Activated naive CD4-positive, alpha-beta T cell (primary cell): ENCODE results near the gene ST7.

Experiments
- DNase-seq, 4 experiments: peaks; one replicate each; lab custom pipeline; 2025; lab: John Stamatoyannopoulos, UW

Gene ST7

DNA sequence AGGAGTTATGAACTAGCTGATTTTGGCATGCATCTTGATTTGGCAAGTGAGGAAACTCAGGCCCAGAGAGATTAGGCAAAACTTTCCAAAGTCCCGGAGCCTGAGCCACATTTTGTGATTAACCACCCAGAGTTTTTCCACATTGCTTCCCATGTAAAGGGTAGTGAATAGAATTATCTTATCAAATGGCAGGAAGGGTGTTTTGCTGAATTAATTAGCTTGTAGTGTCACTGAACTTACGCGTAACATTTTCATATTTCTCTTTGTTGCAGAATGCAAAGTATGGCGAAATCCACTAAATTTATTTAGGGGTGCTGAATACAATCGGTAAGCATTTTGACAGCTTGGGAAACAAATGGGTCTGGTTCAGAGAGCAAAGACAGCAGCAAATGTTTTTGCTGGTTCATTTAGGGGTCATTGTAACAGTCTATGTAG lies 176.2 kb downstream of the ST7 start:
- no peak for DNase-seq

DNA sequence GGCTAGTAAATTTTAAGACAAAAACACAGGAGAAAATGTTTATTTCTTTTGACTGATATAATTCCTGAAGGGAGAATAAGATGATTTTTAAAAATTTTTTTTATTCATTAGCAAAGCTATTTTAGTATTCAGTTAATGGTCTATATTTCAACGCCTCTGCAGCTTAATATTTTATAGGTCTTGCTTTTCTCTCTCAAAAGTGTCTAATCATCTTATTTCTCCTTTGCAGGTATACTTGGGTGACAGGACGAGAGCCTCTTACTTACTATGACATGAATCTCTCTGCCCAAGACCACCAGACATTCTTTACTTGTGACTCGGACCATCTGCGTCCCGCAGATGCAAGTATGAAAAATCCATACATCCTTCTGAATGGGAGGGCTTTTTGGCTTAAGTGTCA lies 177.0 kb downstream of the ST7 start:
- no peak for DNase-seq

DNA sequence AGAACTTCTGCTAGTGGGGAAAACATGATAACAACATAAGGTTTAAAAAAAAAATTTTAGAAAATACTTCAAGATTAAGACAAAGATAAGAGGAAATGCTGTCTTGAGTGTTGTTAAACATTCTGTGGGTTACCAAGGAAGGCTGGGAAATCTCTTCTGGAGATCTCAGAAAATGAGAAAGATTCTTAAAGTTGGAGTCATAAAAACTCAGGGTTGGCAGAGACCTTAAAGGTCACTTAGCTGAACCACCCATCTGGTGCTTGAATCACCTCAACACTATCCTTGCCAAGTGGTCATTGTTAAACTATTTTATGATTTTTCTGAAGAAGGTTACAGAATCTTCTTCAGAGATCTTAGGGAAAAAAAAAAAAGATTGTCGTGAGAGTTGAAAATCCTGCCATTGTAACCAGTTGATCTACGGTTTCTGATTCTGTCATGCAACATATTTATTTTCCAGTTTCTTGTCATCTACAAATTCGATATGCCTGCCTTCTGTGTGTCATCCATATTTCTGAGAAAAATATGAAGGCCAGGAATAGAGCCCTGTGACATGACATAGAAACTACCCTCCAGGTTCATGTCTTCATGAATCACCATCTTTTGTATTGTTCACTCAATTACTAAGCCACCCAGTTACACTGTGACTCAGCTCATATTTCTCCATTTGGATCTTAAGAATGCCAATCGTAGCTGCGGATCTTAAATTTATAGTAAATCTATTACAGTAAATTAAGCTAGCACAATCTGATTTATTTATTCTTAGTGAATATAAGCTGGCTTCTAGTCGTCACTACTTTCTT lies 179.2 kb downstream of the ST7 start:
- no peak for DNase-seq

DNA sequence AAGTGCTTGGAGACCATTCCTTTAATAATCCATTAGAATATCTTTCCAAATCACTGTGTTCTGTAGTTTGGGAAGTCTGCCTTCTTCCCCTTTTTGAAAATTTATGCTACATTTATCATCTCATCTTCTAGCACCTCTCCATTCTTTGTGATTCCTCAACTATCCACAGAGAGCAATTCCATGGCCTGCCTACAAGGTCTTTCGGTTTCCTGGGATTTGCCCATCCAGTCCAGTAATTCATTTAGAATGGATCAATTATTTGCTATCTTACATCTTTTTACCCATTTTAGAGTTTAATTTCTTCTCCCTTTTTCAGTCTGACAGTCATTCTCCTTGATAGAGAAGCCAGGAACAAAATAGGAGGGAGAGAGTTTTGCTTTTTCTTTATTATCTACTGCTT lies 179.8 kb downstream of the ST7 start:
- DNase-seq, result no peak

DNA sequence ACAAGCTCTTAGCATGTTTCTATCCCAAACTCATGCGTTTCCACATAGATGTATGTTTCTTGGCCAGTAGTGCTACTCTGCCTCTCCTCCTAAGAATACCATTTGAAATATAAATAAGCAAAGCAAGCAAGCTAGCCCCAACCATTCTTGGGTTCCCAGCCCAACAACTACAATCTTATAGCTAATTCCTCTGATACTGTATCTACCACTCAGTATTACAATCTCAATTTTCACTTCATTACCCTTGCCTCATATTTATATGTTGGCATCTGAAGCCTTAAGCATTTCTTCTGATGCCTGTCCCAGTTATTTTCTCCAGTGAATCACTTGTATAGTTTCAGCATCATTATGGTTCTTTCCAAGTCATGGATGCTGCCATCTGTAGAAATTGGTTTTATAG lies 181.1 kb downstream of the ST7 start:
- DNase-seq, result no peak

DNA sequence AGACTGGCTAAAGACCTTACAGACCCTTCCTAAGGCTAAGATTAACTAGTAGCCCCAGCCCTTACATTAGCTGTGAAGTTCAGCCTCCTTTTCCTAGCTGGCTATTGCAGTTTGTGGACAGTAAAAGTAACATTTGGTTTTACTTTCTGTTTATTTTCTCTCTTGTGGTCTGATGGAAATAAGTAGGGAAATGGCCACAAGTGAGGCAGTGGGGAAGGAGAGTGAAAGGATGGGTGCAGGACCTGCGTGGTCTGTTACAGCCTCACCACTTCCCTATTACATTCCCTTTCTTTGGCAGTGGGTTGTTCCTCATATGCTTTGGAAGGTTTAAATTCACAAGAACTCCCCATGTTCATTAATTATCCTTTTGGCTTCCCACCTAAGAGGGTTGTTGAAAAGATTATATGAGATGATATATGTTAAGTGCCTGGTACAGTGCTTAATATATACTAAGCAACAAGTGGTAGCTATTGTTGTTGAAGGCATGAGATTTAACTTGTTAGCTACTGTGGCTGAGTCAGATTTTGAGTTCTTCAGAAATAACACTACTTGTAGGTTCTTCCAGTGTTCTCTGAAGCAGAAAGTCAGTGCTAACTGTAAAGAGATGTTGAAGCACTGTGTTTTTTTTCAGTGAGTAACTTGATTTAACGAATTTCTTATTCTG lies 181.7 kb downstream of the ST7 start:
- no peak for DNase-seq

DNA sequence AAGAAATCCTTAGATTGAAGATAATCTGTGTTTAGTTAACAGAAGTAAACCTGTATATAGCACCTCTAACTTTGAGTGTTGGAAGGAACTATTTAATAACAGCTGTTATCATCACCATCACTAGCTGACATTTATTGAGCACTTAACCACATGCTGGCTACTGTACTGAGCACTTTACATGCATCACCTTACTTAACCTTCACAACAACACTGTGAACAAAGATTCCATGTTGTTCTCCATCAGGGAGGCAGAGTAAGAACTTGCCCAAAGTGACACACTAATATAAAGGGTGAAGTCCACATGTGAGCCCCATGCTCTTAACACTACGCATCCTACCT lies 182.2 kb downstream of the ST7 start:
- no peak for DNase-seq

DNA sequence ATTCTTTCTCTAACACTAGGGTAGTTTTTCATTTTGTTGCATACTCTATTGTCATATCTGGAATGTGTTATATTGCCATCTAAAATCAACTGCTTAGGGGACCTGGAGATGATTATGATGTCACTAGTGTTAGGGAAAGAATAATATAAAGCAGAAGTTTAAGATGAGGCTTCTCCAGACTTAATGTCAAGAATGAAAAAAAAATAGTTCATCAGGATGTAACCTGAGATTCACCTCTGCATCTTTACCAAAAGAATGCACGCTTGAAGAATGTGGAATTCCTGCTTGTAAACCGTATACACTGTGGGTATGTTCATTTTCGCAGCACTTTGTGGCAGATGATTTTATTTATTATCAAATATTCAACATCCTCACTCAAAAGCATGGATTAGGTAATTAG lies 184.6 kb downstream of the ST7 start:
- no peak for DNase-seq

DNA sequence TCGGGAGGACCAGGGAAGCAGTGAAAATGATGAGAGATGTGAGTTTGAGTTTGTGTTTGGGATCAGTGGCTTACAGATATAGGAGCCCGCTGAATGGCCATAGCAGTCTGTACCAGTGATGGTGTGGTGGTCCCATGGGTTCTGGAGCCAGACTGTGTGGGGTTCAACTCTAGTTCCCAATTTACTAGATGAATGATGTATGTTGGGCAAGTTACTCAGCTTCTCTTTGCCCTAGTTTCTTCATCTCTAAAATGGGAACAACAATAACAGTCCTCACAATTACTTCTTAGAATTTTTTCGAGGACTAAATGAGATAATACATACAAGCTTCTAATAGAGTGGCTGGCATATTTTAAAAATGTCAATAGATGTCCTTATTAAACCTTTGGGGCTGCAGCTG lies 185.2 kb downstream of the ST7 start:
- no peak for DNase-seq

DNA sequence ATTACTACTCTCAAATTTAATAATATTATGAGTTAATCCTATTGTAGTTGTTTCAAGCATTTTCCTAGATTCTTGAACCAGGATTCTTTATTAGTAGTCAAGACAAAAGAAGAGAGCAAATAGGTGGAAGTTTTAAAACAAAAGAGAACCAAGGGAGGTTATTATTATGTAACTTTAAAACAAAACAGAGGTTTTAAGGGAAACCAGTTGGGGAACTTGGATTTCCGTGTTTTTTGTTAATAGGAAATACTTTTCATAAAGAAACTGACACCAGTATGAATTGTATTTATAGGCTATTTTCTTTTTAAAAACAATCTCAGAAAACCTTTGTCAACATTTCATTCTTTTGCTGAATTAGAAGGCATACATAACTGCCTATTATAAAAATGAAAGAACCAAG lies 185.7 kb downstream of the ST7 start:
- DNase-seq, result no peak

DNA sequence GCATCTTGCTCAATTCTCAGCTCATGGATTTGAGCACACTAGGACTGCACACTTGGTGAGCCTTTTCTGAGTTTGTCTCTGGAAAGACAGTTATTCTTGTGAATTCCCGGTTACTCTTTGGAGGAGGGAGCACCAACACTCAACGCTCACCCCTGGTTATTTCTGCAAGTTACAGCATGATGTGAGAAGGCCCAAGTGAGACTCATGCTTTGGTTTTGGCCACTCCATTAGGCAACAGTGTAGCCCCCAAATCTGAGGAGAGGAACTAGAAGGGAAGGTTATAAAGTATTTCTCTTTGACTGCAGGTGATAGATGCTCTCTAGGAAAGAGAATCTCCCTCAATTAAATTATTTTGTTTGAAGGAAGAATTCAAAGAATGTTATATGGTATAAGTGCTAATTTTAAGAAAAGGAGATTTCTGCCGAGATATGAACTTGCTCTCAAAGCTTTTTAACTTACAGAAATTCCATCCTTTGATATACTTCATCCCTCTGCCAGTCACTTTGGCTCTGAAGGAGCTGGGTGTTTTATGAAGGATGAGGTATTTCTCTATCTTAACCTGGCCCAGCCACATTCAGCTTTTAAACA lies 186.2 kb downstream of the ST7 start:
- DNase-seq, result no peak

DNA sequence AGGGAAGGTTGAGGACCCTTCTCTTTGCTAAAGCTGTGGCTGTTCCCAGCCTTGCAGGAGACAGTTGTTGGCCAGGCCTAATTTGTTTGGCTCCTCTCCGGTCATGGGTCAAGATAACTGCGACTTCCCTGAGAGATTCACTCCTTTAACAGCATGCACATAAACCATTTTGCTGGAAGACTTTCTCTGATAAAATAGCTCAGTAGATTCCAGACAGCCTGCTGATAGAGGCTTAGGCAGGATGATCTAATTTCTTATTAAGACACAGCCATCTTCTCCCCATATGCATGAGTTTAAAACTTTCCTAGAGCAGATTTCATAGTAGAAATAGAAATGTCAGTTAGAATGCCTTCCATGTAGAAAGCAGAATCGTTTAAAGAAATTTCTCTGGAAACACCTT lies 187.6 kb downstream of the ST7 start:
- DNase-seq, result no peak

DNA sequence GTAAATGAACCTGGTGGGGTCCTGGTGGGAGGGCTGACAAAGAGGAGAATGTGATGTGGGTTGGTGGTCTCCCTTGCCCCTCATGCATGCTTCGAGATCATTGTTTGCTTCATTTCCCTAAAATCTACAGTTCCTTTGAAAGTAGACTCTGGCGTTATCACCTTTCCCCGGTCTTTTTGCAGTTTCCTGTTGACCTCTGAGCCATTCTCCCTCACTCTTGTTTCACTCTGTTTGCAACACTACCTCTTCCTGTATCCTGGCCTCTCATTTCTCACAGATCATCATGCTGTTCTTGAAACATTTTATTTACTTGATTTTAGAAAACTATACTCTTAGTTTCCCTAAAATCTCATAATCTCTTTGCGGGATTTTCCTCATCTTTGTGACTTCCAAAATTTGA lies 189.8 kb downstream of the ST7 start:
- DNase-seq, result no peak

DNA sequence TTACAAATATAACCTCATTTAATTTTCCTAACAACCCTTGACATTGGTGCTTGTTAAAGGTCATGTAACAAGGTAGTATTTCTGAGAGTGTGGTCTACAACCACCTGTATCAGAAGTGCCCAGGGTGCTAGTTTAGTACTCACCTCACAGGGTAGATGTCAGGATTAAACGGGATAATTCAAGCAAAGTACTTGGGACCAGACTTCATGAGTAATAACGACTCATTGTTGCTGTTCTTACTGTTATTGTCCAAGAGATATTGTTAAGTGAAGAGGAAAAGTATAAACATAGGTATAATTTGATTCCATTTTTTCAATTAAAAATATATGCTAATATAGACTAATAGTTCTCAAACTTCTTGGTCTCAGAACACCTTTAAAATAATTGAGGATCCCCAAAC lies 190.3 kb downstream of the ST7 start:
- no peak for DNase-seq

DNA sequence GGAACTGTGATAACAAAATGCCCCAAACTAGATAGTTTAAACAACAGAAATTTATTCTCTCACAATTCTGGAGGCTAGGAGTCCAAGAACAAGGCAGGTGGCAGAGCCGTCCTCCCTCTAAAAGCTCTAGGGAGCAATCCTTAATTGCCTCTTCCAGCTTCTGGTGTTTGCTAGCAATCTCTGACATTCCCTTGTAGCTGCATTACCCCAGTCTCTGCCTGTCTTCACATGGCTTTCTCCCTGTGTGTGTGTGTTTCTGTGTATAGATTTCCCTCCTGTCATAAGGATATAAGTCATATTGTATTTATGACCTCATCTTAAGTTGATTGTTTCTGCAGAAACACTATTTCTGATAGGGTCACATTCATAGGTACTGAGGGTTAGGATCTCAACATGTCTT lies 192.0 kb downstream of the ST7 start:
- DNase-seq, result no peak

DNA sequence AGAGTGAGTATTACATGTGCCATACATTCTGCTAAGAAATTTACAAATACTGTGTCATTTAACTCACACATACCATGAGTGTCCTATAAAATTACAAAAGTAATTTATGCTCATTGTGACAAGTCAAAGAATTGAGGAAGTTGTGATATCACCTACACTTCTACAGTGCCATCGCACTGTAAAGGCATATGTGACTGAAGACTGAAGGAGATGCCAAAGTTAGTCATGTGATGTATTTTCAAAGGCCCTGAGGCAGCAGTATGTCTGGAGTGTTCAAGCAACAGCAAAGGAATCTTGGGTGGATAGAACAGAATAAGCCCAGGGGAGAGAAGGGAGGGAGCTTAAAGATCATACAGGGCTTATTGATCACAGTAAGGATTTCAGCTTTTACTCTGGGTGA lies 192.8 kb downstream of the ST7 start:
- no peak for DNase-seq

DNA sequence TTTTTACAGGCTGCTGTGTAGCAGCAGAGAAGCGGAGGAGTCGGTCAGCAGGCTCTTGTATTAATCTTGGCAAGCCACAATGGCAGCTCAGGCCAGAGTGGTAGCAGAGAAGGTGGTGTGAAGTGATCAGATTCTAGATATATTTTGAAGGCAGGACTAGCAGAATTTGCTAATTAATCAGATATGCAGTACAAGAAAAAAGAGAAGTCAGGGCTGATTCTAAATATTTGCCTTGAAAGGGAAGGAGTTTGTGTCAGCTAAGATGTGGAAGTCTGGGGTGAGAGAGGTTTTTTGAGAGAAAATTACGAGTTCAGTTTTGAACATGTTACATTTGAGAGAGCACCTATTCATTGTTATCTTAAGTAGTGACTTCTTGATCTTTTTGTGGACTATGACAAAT lies 193.2 kb downstream of the ST7 start:
- DNase-seq, result no peak

DNA sequence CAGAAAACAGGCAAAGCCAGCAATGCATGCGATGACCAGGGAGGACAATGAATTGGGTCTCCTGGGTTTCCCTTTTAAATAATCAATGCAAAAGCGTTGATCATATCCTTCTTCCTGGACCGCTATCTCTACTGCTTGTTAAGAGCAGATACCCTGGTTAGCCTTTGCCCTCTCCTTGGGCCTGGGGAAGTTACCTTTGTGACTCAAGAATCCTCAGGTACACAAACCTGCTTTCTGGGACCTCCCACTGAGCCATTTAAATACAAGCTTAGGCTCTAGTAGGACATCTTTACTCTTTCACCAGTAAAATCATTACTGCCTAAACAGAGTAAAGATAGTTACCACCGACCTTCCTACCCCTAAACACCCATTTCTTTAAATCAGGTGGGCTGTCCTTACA lies 195.7 kb downstream of the ST7 start:
- DNase-seq, result no peak

DNA sequence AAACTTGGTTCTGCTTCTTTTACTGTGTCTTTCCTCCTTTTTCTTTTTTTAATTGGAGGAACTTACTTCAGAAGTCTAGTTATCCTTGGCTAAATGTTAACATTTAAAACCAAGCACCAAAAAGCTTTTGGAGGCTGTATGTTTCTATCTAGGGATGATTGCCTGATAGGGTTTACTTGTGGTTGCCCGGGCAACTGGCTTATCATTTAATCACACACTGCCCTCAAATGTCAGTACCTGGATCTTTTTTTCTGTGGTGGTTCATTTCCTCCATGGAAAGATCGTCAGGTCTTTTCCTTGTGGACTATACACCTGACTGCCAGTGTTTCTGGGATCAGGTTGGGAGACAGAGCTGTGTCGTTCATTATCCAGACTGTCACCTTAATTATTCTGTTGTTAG lies 196.4 kb downstream of the ST7 start:
- no peak for DNase-seq

DNA sequence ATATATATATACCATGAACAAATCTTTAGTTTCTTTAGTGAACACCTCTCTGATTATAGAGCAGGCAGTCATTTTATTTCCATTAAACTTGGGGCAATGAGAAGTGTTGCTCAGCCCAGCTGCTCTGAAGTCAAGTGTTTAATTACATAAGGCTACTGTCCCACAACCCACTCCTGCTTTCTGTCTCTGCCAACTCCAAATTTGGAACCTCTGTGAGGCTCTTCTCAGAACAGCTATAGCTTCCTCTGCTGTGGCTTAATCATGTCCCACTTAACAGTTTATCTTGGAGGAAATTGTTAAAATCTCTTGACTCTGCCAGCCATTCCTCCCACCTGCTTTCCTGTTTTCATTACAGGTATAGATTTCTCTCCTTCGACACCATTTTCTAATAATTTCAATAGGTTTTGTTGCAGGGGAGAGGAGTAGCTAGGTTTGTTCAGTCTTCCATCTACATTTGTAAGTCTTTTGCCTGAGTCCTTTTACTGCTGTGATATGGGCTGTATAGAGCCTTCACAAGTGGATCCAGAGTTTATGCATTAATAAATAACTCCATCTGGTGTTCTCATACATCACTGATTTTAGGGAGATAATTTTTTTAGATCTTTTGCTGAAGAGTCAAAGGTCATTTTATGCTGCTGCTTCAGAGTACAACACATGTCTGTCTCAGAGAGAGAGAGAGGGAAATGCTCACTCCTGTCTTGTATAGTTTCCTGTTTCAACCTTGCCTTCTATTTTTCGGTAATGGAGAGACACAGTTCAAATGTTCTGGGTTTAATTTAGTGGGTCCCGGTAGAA lies 199.1 kb downstream of the ST7 start:
- DNase-seq, result no peak

DNA sequence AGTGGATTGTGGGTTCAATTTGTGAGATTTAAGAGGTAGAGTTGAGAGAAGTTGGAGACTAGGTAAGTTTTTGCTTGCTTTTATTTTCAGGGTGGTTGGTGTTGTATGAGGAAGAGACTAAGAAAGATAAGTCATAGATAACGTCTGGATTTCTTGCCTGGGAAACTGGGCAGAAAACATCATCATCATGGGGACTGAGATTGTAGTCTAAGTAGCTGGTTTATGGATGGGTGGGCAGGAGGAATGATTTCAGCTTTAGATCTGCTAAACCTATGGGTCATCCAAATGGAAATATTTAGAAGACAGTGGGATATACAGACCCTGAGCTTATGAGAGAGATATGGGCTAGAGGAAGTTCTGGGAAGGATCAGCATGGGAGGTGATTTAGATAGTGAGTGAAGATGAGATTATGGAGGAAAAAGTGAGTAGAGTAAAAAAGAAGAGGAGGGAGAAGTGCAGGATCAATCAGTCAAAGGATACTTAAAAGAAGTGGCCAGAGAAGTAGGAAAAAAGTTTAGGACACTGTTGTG lies 199.8 kb downstream of the ST7 start:
- DNase-seq, result no peak

DNA sequence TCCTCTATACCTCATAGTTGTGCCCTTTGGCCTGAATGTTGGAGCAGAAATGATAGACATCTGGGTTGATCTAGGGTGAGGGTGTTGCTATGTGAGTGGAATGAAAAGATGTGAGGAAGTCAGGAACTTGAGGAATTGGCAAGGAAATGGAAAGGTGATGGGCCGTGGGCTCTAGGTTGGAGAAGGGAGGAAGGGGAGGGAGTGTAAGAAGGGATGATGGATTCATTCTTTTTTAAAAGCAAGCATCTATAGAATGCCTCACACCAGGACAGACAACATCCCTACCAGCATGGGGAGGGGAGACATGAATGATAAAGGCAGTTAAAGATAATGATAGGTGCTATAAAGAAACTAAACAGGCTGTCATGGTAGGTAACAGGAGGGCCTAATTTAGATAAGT lies 201.4 kb downstream of the ST7 start:
- DNase-seq, result no peak

DNA sequence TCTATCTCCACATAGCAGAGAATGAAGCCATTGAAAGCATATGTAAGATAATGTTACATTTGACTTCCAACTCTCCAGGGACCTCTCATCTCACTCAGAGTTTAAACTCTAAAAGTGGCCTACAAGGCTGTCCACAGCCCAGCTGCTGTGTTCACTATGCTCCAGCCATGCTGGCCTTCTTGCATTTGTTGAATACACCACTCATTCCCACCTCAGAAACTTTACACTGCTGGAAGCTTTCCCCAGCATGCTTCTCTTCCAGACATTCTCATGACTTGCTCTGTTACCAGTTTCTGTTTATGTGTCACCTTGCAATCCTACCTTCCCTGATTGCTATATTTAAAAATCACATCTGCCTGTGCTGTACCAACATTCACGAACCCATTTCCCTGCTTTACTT lies 202.4 kb downstream of the ST7 start:
- DNase-seq, result no peak
